ENCODE results near the gene SSUH2. TPM values are rescaled to one million over a fixed set of nuclear protein-coding genes. Genes with fewer than 3 reads are reported as not detected.
A peak's percentile ranks its signal among the peaks of the same experiment; 100 is the strongest.

The SSUH2 gene
- total RNA-seq, 1 donor from 2014 or later: not detected

DNA sequence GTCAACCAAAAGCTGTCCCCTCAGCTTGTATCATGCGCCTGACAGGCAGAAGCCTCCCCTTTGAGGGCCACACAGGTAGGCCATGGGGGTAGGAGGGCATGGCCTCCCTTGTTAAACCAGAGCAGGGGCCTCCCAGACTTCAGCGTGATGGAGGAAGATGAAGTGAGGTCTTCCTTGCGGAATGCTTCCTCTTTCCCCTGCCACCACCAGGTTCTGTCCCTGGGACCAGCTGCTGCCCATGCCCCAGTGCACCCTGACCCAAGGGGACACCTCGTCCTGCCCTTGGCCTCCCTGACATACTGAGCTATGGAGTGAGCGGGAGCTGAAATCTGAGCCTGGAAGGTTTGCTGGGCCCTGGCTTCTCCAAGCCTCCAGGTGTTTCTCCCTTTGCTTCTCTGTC, 26.7 kb downstream of the SSUH2 start:
- Histone ChIP-seq H3K4me3 (no peak overlapping the region), H3K4me1 (peaks cover 4% of the 10 kb centered on the region), H3K27ac (no peak overlapping the region), H3K9me3 (no peaks in the 10 kb centered on the region), H3K36me3 (no peaks in the 10 kb centered on the region), H3K27me3 (no peaks in the 10 kb centered on the region)
- DNase-seq (no peak), ATAC-seq (no peak)
- TF ChIP-seq, protein P1, sequence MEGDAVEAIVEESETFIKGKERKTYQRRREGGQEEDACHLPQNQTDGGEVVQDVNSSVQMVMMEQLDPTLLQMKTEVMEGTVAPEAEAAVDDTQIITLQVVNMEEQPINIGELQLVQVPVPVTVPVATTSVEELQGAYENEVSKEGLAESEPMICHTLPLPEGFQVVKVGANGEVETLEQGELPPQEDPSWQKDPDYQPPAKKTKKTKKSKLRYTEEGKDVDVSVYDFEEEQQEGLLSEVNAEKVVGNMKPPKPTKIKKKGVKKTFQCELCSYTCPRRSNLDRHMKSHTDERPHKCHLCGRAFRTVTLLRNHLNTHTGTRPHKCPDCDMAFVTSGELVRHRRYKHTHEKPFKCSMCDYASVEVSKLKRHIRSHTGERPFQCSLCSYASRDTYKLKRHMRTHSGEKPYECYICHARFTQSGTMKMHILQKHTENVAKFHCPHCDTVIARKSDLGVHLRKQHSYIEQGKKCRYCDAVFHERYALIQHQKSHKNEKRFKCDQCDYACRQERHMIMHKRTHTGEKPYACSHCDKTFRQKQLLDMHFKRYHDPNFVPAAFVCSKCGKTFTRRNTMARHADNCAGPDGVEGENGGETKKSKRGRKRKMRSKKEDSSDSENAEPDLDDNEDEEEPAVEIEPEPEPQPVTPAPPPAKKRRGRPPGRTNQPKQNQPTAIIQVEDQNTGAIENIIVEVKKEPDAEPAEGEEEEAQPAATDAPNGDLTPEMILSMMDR (IDR thresholded peaks at IDR 0.05): no peak
- intact Hi-C loops (cut with DNase I): no loop called here

DNA sequence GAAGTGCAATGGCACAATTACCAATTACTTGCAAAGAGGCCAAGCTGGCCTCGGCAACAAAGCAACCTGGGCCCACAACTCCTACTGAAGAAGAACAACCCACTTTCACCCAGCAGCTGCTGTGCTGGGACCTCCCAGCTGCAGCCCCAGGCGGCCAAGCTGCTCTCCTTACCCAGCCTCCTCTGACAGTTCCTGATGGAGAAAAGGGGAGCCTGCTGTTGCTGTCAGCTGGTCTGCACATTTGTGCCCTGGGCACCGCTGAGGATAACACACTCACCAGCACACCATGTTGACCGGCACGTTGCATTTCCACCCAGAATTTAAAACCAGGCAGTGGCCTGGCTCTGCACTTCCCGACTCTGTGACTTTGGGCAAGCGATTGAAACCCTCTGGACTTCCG, 33.6 kb downstream of the SSUH2 start:
- Histone ChIP-seq H3K9me3 (no peaks in the 10 kb centered on the region), H3K27me3 (no peaks in the 10 kb centered on the region), H3K4me3 (no peak overlapping the region), H3K36me3 (no peaks in the 10 kb centered on the region), H3K27ac (no peak overlapping the region), H3K4me1 (peaks cover 16% of the 10 kb centered on the region)
- TF ChIP-seq, protein P1 (IDR thresholded peaks at IDR 0.05): no peak
- intact Hi-C loops (cut with DNase I): no loop called here
- ATAC-seq (no peak), DNase-seq (no peak)

DNA sequence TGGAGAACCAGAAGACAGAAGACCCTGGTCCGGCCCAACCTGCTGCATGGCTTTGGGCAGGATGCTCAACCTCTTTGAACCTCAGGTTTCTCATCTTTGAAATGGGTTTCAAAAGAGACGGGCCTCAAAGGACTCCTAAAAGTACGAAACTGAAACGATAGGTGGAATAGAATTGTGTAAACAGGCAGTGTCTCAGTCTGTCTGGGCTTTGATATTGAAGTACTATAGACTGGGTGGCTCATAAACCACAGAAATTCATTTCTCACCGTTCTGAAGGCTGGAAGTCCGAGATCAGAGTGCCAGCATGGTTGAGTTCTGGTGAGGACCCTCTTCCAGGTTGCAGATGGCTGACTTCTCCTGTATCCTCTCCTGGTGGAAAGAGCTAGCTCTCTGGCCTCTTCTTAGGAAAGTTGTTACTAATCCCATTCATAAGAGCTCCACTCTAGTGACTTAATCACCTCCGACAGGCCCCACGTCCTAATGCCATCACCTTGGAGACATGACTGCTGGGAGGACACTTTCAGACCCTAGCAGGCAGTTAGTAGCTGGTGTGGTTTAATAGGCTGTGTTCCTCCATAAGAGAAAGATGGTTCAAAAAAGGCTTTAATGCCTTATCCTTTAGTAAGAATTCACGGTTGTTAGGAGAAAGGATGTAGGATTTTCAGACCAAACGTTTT, 35.7 kb downstream of the SSUH2 start:
- intact Hi-C loops (cut with DNase I): loop anchor here (5.0 kb wide), 1 partner anchor 167 kb away; no protein-coding TSS in a partner anchor
- DNase-seq (no peak), ATAC-seq (no peak)

DNA sequence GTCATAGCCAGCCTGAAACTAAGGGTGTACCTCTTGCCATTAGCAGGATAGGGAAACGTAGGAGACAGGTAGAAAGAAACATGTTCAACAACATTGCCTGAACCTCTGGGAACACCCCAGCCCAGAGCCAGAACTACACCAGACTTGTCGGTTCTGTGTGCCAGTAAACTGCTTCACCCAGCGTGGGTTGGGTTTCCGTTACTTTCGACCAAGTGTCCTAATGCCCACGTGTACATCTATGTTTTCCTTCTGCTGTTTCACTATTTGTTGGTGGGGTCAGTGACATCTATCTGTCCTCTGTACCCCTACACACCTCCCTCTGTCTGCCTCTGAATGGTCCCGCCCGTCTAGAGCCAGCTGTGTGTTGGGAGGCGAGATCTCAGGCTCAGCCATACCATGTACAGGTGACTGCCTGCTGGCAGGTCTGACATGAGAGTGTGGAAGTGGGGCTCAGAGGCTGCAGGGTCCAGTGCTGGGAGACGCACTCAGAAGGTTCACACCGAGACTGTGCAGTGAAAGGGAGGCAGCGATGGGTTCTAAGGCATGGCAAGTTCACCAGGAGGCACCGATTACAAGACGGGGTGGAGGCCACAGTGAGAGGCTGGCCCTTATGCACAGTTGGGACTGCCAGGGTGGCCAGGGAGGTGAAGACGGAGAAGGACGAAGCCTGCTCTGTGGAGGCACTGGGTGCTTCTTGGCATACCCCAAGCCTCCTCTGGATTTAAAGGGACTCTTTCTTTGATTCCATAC, 36.4 kb downstream of the SSUH2 start:
- no peaks in the 10 kb centered on the region for H3K27me3 ChIP-seq
- H3K27ac ChIP-seq: no peak overlapping the region
- H3K4me1 ChIP-seq: peaks cover 16% of the 10 kb centered on the region
- no peaks in the 10 kb centered on the region for H3K36me3 ChIP-seq
- no peaks in the 10 kb centered on the region for H3K9me3 ChIP-seq
- TF ChIP-seq, protein P1 (IDR thresholded peaks at IDR 0.05): no peak
- intact Hi-C loops (cut with DNase I): loop anchor here (5.0 kb wide), 1 partner anchor 166 kb away; no protein-coding TSS in a partner anchor
- ATAC-seq (peak; percentile 20), DNase-seq (no peak)
- H3K4me3 ChIP-seq: no peak overlapping the region

More for the DNA sequence above, 35.7 kb downstream of the SSUH2 start:
- H3K27me3 ChIP-seq: no peaks in the 10 kb centered on the region
- no peaks in the 10 kb centered on the region for H3K9me3 ChIP-seq
- TF ChIP-seq, protein P1 (IDR thresholded peaks at IDR 0.05): no peak
- peaks cover 16% of the 10 kb centered on the region for H3K4me1 ChIP-seq
- no peaks in the 10 kb centered on the region for H3K36me3 ChIP-seq
- H3K27ac ChIP-seq: no peak overlapping the region
- H3K4me3 ChIP-seq: no peak overlapping the region

DNA sequence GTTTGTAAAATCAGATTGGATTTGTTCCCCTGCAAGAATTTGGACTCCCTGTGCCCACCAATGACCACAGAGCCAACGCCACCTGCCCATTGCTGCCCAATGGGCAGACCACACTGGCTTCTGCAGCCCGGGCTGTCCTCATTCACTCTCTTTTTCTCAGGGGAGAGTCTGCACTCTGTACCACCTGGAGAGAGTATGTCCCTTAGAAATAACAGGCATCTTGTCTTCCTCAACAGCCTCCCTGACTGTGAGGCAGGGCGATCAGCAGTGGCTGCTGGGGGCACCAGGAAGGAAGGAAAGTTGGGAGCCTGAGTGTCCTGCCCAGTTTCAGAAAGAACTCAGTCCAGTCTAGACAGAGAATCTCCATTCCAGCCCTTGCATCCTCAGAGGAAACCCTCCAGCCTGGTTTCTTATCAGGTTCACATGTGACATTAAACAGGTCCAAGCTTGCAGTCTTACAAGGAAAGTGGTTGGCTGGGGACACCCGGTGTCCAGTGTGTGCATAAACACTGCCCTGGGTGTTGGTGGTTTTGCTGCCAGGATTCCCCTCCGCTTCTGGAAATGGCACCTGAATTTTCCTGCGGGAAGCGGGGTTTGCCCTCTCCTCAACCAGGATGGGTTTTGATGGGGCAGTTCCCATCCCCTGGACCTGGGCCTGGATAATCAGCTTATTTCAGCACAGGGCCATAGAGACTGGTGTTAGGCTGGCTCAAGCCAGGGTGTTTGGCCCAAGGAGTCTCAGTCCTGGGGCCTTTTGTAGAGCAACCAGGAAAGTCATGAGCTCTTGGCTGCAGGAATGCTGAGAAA, 37.2 kb downstream of the SSUH2 start:
- H3K27ac ChIP-seq: no peak overlapping the region
- no peak overlapping the region for H3K4me3 ChIP-seq
- DNase-seq (no peak), ATAC-seq (peak; percentile 87)
- intact Hi-C loops (cut with DNase I): loop anchor here (5.0 kb wide), 1 partner anchor 165 kb away; no protein-coding TSS in a partner anchor
- peaks cover 16% of the 10 kb centered on the region for H3K4me1 ChIP-seq
- H3K36me3 ChIP-seq: no peaks in the 10 kb centered on the region
- no peaks in the 10 kb centered on the region for H3K9me3 ChIP-seq
- no peaks in the 10 kb centered on the region for H3K27me3 ChIP-seq
- TF ChIP-seq, protein P1 (IDR thresholded peaks at IDR 0.05): peak; percentile 68
